ENCODE measurements around the gene PLCH1. TPM values are rescaled to one million over a fixed set of nuclear protein-coding genes. Genes with fewer than 3 reads are reported as not detected.

Gene PLCH1
- total RNA-seq, 2 donors from 2014 or later, result 12.0 to 12.4 TPM

DNA sequence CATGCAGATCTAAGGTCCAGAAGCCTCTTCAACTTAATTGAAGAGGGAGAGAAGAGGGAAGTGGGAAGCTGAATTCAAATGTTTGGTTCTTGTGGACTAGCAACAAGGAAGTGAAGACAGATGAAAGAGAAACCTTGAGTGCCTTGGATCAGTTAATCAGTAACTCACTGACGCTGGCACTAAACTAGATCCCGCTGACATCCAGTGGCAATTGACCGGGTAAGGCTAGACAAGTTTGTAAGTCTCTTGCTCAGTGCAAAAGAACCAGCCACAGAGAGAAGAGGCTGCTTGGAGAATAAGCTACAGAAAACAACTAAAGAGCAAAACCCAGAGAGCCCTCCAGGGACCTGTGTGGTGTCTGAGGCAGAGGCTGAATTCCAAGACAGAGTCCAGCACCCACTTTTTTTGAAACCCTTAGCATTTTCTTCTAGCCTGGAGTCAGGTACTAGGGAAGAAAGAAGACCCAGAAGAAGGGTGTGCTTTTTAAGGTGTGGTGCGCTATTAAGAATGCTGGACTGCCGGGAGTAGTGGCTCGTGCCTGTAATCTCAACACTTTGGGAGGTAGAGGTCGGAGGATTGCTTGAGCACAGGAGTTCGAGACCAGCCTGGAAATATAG is 6.9 kb downstream of the PLCH1 start:
- H3K27me3 ChIP-seq (ENCODE audit: control insufficient read depth, insufficient read depth, low read length, poor library complexity, severe bottlenecking), result no peaks in the 10 kb centered on the region
- no peak for DNase-seq
- Mint-ChIP-seq H3K36me3 (ENCODE audit: low read depth) (peaks cover 2% of the 10 kb centered on the region), H3K4me3 (no peak overlapping the region), H3K4me1 (peaks cover 18% of the 10 kb centered on the region), H3K9me3 (no peaks in the 10 kb centered on the region), H3K27ac (peak overlapping the region; percentile 14), H3K27me3 (ENCODE audit: insufficient read depth) (peaks cover 4% of the 10 kb centered on the region)
- peak overlapping the region; percentile 19 for H3K27ac ChIP-seq (ENCODE audit: low read depth, low read length)
- no peaks in the 10 kb centered on the region for H3K4me1 ChIP-seq (ENCODE audit: control insufficient read depth, insufficient read depth, low read length)
- H3K9me3 ChIP-seq (ENCODE audit: control insufficient read depth, low read length), result no peaks in the 10 kb centered on the region
- WGBS, 2 experiments (ENCODE audit: insufficient coverage in 1 of 2, insufficient read length in 1 of 2), result 77 to 83% methylated on average over 7 to 8 of the region's 8 CpGs
- no peaks in the 10 kb centered on the region for H3K36me3 ChIP-seq (ENCODE audit: control insufficient read depth, insufficient read depth, low read length)
- TF ChIP-seq, protein P1, sequence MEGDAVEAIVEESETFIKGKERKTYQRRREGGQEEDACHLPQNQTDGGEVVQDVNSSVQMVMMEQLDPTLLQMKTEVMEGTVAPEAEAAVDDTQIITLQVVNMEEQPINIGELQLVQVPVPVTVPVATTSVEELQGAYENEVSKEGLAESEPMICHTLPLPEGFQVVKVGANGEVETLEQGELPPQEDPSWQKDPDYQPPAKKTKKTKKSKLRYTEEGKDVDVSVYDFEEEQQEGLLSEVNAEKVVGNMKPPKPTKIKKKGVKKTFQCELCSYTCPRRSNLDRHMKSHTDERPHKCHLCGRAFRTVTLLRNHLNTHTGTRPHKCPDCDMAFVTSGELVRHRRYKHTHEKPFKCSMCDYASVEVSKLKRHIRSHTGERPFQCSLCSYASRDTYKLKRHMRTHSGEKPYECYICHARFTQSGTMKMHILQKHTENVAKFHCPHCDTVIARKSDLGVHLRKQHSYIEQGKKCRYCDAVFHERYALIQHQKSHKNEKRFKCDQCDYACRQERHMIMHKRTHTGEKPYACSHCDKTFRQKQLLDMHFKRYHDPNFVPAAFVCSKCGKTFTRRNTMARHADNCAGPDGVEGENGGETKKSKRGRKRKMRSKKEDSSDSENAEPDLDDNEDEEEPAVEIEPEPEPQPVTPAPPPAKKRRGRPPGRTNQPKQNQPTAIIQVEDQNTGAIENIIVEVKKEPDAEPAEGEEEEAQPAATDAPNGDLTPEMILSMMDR (conservative IDR thresholded peaks at IDR 0.05), result no peak
- H3K4me3 ChIP-seq (ENCODE audit: low read length), result no peak overlapping the region
- H3K9ac ChIP-seq (ENCODE audit: extremely low read depth, low read length, poor library complexity, severe bottlenecking), result no peak overlapping the region

GRCh38 chr3:155736381-155736780 is 8.5 kb downstream of the PLCH1 start:
- Mint-ChIP-seq H3K4me3 (no peak overlapping the region), H3K36me3 (ENCODE audit: low read depth) (peaks cover 2% of the 10 kb centered on the region), H3K9me3 (no peaks in the 10 kb centered on the region), H3K27me3 (ENCODE audit: insufficient read depth) (no peaks in the 10 kb centered on the region), H3K27ac (no peak overlapping the region), H3K4me1 (peaks cover 11% of the 10 kb centered on the region)
- 97 to 100% methylated on average over 1 to 4 of the region's 4 CpGs for WGBS, 2 experiments (ENCODE audit: insufficient coverage in 1 of 2, insufficient read length in 1 of 2)
- TF ChIP-seq, protein P1 (conservative IDR thresholded peaks at IDR 0.05), result no peak
- Histone ChIP-seq H3K27ac (ENCODE audit: low read depth, low read length) (no peak overlapping the region), H3K4me3 (ENCODE audit: low read length) (no peak overlapping the region), H3K4me1 (ENCODE audit: control insufficient read depth, insufficient read depth, low read length) (no peaks in the 10 kb centered on the region), H3K9ac (ENCODE audit: extremely low read depth, low read length, poor library complexity, severe bottlenecking) (no peak overlapping the region), H3K36me3 (ENCODE audit: control insufficient read depth, insufficient read depth, low read length) (no peaks in the 10 kb centered on the region), H3K27me3 (ENCODE audit: control insufficient read depth, insufficient read depth, low read length, poor library complexity, severe bottlenecking) (no peaks in the 10 kb centered on the region), H3K9me3 (ENCODE audit: control insufficient read depth, low read length) (no peaks in the 10 kb centered on the region)
- no peak for DNase-seq

DNA sequence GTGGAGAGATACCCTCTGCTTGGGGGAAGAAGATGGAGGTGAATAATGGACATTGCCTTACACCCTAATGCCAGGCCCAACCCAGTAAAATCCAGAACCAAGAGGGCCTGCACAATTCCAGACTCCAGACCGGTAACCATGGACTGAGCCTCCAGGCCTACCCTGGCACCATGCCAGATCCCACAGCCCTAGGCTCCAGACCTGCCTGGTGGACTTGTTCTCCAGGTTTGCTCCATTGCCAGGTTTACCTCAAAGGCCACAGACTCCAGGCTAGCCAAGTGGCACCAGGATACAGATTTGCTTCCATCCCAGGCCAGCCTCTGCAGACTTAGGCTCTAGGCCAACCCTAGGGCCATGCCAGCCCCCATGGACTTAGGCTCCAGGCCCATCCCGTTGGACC is 14.0 kb downstream of the PLCH1 start:
- Histone ChIP-seq H3K36me3 (ENCODE audit: control insufficient read depth, insufficient read depth, low read length) (no peaks in the 10 kb centered on the region), H3K9ac (ENCODE audit: extremely low read depth, low read length, poor library complexity, severe bottlenecking) (no peak overlapping the region), H3K4me3 (ENCODE audit: low read length) (no peak overlapping the region), H3K4me1 (ENCODE audit: control insufficient read depth, insufficient read depth, low read length) (no peaks in the 10 kb centered on the region), H3K27me3 (ENCODE audit: control insufficient read depth, insufficient read depth, low read length, poor library complexity, severe bottlenecking) (no peaks in the 10 kb centered on the region), H3K27ac (ENCODE audit: low read depth, low read length) (no peak overlapping the region), H3K9me3 (ENCODE audit: control insufficient read depth, low read length) (peaks cover 6% of the 10 kb centered on the region)
- H3K9me3 Mint-ChIP-seq, result no peaks in the 10 kb centered on the region
- no peak for DNase-seq
- no peaks in the 10 kb centered on the region for H3K4me1 Mint-ChIP-seq
- WGBS, 2 experiments (ENCODE audit: insufficient coverage in 1 of 2, insufficient read length in 1 of 2), result 94 to 100% methylated on average over 2 of the region's 2 CpGs
- peaks cover 22% of the 10 kb centered on the region for H3K27me3 Mint-ChIP-seq (ENCODE audit: insufficient read depth)
- H3K4me3 Mint-ChIP-seq, result no peak overlapping the region
- H3K36me3 Mint-ChIP-seq (ENCODE audit: low read depth), result peaks cover 7% of the 10 kb centered on the region
- TF ChIP-seq, protein P1 (conservative IDR thresholded peaks at IDR 0.05), result no peak
- no peak overlapping the region for H3K27ac Mint-ChIP-seq
